D721Med (cell line): ENCODE results near the gene VRK2.

Source experiments
- DNase-seq: peaks from one replicate; pipeline ENCODE4 v3.0.0; 2011; ENCODE audit warnings: low spot score; ENCODE audit not compliant: insufficient read length
- FAIRE-seq: peaks from 2 replicates; lab custom pipeline; 2011; peaks lifted over from hg19 to GRCh38; lab: Jason Lieb, UNC
- CTCF ChIP-seq: IDR thresholded peaks from 2 replicates; pipeline ENCODE4 v1.5.1; 2012; ENCODE audit warnings: mild to moderate bottlenecking, control low read depth; ENCODE audit not compliant: insufficient read depth; ENCODE audit errors: missing control alignments

VRK2 gene

GRCh38 chr2:58042486-58042970 is 4.1 kb upstream of the VRK2 start:
- FAIRE-seq: no peak
- TF ChIP-seq CTCF: no peak

DNA sequence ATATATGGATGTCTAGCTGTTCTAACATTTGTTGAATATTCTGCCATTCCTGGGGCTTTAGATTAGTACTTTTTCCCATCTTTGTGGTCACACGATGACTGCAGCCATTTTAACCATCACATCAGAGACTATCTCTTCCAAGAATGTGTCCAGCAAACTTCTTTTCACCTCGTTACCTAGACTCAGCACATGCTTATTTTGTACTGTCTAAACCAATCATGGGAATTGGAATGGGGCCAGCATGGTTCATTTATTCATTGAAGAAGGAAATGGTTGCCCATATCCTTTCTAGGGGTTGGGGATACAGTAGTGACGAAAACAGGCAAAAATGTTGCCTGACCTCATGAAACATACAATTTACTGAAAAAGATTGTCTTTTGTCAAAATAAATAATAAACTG is 2.5 kb upstream of the VRK2 start:
- TF ChIP-seq CTCF: no peak
- DNase-seq: no peak
- FAIRE-seq: no peak

More at GRCh38 chr2:58042486-58042970, 4.1 kb upstream of the VRK2 start:
- no peak for DNase-seq

DNA sequence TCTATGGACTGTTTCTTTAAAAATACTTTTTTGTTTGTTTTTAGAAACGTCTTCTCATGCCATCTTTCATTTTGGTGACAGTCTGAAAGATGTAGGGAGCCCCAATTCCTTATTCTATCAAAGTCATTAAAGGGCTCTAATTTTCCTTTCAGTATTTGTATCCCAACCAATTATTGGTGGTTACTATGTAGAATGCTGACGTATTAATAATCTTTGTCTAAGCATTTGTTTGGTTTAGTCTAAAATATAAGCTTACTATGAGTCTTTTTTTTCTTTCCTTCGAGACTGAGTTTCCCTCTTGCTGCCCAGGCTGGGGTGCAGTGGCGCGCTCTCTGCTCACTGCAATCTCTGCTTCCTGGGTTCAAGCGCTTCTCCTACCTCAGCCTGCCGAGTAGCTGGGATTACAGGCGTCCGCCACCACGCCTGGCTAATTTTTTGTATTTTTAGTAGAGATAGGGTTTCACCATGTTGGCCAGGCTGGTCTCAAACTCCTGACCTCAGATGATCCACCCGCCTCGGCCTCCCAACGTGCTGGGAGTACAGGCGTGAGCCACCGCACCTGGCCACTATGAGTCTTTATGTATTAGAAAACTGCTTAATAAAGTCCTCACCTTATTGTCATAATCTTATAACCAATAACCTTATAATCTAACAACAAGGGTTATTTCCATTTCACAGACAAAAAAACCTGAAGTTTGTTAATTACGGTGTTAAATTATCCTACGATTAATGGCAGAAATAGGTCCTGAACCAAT is 849 bp upstream of the VRK2 start:
- TF ChIP-seq CTCF: no peak
- DNase-seq (no peak), FAIRE-seq (no peak)

DNA sequence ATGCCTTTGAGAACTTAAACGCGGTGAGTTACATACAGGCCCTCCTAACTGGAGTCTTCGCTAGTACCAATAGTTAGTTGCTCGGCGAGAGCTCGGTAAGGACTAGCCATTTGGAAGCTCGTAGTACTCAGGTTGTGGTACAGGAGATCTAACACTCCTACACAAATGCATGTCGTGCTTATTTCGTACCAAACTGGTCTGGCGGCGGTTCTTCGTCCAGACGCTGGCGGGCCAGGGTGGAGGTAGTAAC is 346 bp upstream of the VRK2 start:
- TF ChIP-seq CTCF: no peak
- DNase-seq (no peak), FAIRE-seq (no peak)

- FAIRE-seq: no peak
- TF ChIP-seq CTCF: no peak
- DNase-seq: no peak
Observed at GRCh38 chr2:58047373-58047935, 848 bp downstream of the VRK2 start.

GRCh38 chr2:58047961-58048360 is 1.4 kb downstream of the VRK2 start:
- DNase-seq (no peak), FAIRE-seq (no peak)
- TF ChIP-seq CTCF: no peak

DNA sequence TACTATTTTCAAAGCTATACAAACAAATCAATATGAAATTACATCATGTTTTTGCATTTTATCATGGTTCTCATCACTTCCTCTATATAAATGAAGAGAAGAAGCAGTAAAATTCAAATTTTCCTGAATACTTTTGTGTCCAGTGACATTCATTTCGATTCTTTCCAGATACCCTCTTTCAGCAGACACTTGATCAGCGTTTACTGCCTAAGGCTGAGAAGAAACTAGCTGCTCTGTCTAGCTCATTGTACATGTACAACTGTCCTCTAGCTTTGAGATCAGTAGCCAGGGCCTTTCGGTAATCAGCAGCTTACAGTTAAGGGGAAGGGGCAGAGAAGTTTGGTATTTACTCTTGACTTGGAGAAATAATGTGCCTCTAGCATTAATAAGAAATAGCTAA is 4.8 kb downstream of the VRK2 start:
- no peak for TF ChIP-seq CTCF
- FAIRE-seq: no peak
- DNase-seq: no peak
